Subcutaneous adipose tissue (tissue), 4 donors: ENCODE measurements around the gene NUPR1. TPM values are rescaled to one million over a fixed set of nuclear protein-coding genes. Genes with fewer than 3 reads are reported as not detected.

Experiments
- total RNA-seq, 4 donors: library from RNA; depleted of rRNA; stranded (reverse); fragments of >200 nt; gene quantifications; one replicate each; pipeline ENCODE4 v1.1.0, GENCODE V29; 2016
- TF ChIP-seq, protein P1 (sequence below): fragments of 450-650 bp; IDR thresholded peaks from one replicate; pipeline ENCODE4 v1.5.1; 2016; ENCODE audit warnings: low read depth, mild to moderate bottlenecking, control low read depth, antibody characterized with exemption, moderate library complexity

Gene NUPR1
- total RNA-seq, 4 donors from 2014 or later = 27.9 to 66.6 (median 61.5) TPM

DNA sequence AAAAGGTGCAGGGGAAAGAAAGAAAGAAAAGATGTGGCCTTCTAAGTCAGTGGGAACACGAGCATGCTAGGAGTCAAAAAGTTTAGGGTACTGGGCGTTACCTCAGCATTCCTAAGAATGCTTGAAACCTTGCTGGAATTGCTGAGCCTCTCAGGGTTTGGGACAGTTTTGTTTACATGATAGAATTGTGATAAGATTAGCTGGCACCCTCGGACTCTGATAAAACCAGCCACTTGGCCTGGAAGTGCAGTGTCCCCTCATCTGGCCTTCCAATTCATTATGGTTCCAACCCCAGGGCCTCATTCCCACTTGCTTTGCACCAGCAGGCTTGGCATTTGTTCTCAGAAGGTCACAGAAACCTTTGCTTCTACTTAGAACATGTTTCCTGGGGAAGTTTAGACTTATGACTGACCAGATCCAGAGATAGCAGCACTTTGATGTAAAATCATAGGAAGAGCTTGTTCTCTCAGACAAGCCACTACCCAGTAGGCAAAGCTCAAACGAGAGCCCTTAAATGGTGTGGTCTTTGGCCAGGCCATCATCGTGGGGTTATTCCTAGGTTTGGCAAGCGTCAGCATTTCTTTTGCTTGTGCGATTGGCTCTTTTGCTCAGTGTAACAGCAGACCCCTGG lies 22.9 kb upstream of the NUPR1 start:
- TF ChIP-seq, protein P1, sequence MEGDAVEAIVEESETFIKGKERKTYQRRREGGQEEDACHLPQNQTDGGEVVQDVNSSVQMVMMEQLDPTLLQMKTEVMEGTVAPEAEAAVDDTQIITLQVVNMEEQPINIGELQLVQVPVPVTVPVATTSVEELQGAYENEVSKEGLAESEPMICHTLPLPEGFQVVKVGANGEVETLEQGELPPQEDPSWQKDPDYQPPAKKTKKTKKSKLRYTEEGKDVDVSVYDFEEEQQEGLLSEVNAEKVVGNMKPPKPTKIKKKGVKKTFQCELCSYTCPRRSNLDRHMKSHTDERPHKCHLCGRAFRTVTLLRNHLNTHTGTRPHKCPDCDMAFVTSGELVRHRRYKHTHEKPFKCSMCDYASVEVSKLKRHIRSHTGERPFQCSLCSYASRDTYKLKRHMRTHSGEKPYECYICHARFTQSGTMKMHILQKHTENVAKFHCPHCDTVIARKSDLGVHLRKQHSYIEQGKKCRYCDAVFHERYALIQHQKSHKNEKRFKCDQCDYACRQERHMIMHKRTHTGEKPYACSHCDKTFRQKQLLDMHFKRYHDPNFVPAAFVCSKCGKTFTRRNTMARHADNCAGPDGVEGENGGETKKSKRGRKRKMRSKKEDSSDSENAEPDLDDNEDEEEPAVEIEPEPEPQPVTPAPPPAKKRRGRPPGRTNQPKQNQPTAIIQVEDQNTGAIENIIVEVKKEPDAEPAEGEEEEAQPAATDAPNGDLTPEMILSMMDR = no peak

DNA sequence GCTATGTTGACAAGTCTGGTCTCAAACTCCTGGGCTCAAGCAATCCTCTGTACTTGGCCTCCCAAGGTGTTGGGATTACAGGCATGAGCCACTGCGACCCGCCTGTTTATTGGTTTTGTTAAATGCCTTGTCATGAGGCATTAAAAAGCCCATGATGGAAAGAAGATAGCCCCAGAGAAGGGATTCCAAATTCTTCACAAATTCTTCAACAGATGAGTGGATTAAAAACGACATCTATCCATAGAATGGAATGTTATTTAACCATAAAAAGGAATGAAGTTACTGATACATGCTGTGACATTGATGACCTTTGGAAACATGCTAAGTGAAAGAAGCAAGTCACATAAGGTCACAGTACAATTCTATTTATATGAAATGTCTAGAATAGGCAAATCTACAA lies 19.7 kb upstream of the NUPR1 start:
- TF ChIP-seq, protein P1 = no peak

DNA sequence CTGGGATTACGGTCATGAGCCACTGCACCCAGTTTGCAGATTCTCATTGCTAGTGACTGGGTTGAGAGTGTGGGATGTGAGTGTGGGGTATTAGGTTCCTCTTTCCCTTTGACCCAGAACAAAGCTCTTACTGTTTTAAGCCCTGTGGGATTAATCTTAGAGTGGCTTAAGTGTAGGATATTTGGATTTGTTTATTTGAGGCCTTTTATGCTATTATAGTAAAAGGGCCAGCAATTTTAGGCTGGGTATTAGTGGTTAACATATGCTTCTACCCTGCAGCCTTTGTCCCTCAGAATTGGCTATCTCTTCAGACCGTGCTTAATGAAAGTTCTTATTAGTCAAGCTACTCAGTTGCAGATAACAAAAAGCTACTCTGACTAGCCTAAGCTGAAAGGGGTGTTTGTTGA lies 18.1 kb upstream of the NUPR1 start:
- TF ChIP-seq, protein P1 = no peak

DNA sequence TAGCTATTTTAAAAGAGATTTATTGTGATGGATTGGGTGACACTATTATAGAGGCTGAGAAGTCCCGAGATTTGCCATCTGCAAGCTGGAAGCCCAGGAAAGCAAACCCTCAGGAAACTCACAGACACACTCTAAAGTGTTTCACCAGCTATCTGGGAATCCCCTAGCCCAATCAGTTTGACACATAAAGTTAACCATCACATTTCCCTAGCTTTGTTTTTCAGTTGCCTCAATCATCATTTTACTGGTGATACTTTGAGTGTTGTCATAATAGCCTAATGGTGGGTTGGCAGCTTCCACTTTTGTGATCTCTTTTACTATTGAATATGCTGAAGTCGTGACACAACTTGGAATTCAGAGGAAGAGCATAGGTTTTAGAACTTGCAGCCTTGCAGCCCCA lies 16.8 kb upstream of the NUPR1 start:
- TF ChIP-seq, protein P1 = no peak

DNA sequence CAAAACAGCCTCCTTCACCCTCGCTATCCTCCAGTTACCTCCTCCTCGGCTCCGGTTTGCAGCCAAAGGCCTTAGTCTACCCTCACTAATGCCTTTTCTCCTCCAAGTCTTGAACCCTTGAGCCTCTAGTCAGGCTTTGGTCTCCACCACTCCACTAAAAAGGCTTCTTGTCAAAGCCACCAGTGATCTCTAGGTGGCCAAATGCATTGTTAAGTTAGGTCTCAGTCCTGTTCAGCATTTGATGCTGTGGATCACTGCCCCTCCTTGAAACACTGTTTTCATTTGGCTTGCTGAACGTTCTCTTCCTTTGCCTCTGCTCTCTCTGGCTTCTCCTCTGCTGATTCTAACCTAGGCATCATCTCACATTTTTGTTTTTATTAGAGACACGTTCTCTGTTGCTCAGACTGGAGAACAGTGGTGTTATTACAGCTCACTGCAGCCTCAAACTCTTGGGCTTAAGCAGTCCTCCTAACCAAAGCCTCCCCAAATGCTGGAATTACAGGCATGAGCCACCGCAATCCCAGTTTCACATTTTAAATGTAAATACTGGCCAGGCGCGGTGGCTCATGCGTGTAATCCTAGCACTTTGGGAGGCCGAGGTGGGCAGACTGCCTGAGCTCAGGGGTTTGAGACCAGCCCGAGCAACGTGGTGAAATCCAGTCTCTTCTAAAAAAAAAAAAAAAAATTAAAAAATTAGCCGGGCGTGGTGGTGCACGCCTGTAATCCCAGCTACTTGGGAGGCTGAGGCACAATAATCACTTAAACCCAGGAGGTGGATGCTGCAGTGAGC lies 16.1 kb upstream of the NUPR1 start:
- TF ChIP-seq, protein P1 = no peak

DNA sequence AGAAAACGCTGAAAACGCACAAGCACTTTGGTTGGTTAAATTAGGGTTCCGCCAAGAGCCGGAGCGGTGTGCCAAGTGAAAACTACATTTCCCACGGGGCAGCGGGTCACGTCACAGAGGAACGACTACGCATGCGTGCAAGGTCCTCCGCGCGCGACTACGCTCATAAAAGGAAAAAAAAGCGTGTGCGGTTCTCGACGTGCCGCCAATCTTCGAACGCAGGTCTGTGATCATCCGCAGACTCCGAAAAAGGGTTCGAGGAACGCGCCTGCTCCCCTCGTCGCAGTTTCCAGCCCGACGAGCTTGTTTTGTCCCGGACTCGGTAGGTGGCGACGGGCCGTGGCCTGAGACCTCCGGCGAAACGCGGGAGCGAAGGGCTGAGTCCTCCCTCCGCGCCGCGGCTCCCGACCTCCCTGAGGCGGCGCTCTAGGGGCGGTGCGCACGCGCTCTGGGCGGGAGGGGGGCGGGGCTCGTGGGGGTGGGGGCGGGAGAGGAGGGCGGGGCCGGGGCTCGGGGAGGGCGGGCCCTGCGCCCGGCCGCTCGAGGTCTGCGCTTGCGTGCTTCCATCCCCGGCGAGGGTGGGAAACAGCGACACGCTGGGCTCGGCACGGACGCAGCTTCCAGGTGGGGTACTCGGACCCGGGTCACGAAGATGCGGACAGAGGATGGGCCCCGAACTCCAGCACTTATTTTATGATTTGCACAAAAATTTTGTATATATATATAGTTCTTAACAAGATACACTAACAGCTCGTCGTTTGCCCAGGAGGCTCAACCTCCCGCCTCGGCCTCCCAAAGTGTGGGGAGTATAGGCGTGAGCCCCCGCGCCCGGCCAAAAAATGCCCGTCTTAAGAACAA lies 15.2 kb upstream of the NUPR1 start, which contains the start of gene SGF29:
TSS of gene SGF29 (plus strand) at position 145 of the 858 bp plus-strand sequence. CDS start 27,150 bp downstream, outside the sequence.
- TF ChIP-seq, protein P1 = no peak
